Measurements from ENCODE around the gene ZNF326. TPM values are rescaled to one million over a fixed set of nuclear protein-coding genes. Genes with fewer than 3 reads are reported as not detected.

Gene ZNF326
- total RNA-seq, 1 donor from 2014 or later, result 9.1 TPM

DNA sequence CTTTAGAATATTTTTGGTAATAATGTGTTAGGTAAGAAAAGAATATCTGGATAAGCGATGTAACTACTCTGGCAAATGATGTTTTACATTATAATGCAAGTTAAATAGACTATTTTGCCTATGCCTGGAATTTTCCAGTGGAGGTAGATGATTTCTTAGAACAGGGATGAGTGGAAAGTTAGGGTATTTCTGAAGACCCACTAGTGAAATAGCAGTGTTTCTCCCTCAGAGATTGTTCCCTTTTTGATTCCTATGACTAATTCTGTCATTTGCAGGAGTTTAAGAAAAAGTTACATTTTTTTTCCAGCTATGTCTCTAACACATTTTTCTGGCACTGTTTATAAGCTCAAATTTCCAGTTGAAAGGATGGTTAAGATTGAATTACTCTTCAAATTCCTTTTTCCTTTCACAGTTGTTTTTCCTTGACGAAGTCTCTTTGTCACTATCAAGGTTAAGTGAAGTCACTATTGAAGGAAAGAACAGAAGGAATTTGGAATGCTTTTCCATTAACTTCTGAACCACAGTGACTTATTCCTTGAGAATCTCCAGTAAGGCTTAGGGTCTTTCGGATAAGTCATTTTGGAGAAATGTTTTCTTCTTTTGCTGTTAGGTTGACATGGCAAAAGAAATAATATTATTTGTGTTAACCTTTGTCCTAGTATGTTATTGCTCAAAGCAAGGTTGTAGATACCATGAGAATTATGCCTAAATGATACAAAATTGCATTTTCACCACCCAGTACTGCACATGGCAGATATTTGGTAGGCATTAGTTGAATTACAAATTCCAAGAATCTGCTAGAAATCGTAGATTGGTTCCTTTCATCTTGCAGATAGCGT, 42.9 kb upstream of the ZNF326 start:
- peak; percentile 83 for DNase-seq (ENCODE audit: low read depth)
- TF ChIP-seq, protein P1, sequence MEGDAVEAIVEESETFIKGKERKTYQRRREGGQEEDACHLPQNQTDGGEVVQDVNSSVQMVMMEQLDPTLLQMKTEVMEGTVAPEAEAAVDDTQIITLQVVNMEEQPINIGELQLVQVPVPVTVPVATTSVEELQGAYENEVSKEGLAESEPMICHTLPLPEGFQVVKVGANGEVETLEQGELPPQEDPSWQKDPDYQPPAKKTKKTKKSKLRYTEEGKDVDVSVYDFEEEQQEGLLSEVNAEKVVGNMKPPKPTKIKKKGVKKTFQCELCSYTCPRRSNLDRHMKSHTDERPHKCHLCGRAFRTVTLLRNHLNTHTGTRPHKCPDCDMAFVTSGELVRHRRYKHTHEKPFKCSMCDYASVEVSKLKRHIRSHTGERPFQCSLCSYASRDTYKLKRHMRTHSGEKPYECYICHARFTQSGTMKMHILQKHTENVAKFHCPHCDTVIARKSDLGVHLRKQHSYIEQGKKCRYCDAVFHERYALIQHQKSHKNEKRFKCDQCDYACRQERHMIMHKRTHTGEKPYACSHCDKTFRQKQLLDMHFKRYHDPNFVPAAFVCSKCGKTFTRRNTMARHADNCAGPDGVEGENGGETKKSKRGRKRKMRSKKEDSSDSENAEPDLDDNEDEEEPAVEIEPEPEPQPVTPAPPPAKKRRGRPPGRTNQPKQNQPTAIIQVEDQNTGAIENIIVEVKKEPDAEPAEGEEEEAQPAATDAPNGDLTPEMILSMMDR (conservative IDR thresholded peaks at IDR 0.05; ENCODE audit: low read depth, low read length), result no peak
- H3K4me3 ChIP-seq (ENCODE audit: low read depth, low read length), result no peak overlapping the region

GRCh38 chr1:89952605-89953130, 42.2 kb upstream of the ZNF326 start:
- no peak overlapping the region for H3K4me3 ChIP-seq (ENCODE audit: low read depth, low read length)

DNA sequence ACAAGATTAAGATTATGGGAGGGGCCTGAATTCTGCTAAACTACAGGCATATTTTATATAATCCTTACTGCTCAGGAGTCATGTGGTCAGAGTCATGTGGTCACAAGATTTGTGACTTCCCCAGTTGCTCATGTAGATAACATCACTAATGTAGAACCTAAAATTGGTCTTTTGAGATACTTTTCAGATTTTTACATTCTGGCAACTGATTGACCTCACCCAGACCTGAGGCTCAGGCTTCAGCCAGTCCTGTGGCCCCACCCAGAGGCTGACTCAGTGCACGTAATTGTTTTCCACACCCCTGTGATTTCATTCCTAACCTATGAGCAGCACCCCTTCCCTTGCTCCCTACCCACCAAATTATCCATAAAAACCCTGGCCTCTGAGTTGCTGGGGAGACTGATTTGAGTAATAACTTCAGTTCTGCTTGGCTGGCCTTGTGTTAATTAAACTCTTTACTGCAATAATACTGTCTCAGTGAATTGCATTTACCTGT, 41.7 kb upstream of the ZNF326 start:
- TF ChIP-seq, protein P1 (conservative IDR thresholded peaks at IDR 0.05; ENCODE audit: low read depth, low read length), result peak; percentile 38
- no peak overlapping the region for H3K4me3 ChIP-seq (ENCODE audit: low read depth, low read length)
- peak; percentile 94 for DNase-seq (ENCODE audit: low read depth)

More at GRCh38 chr1:89952605-89953130, 42.2 kb upstream of the ZNF326 start:
- DNase-seq (ENCODE audit: low read depth), result no peak
- TF ChIP-seq, protein P1 (conservative IDR thresholded peaks at IDR 0.05; ENCODE audit: low read depth, low read length), result no peak

GRCh38 chr1:89953929-89954328, 41.0 kb upstream of the ZNF326 start:
- TF ChIP-seq, protein P1 (conservative IDR thresholded peaks at IDR 0.05; ENCODE audit: low read depth, low read length), result no peak
- no peak overlapping the region for H3K4me3 ChIP-seq (ENCODE audit: low read depth, low read length)
- DNase-seq (ENCODE audit: low read depth), result no peak

GRCh38 chr1:89954401-89954800, 40.5 kb upstream of the ZNF326 start:
- TF ChIP-seq, protein P1 (conservative IDR thresholded peaks at IDR 0.05; ENCODE audit: low read depth, low read length), result no peak
- no peak overlapping the region for H3K4me3 ChIP-seq (ENCODE audit: low read depth, low read length)
- DNase-seq (ENCODE audit: low read depth), result no peak

DNA sequence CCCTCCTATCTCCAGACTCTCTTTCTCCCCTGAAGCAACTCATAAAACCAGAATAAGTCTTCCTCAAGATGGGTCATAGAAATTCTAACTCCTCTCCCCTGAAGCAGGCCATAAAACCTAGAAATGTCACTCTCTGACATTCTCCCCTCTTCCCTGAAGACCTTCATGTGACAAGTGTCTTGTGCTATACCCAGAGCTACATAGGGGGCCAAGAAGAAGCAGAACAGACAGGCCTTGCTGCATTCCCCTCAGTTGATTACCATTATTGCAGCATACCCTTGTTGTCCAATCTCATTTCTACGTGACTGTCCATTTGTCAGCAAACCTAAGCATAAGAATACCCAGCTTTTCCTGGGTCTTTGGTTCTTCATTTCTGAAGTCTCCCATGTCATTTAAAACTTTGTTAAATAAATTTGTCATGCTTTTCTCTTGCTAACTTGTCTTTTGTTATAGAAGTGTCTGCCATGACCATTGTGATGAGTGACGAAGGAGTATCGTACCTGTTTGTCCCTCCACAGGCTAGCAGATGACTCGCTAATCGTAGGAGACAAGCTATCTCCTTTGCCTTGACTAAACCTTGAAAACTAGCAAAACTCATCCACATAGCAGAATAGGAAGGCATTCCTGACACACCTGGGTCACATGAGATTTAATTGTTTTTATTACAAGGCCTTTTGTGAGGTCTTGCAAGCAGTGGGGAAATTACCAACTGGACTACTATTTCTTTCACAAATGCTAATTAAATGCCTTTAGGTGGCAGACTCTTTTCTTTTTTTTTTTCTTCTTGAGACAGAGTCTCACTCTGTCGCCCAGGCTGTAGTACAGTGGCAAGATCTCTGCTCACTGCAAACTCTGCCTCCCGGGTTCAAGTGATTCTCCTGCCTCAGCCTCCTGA, 39.4 kb upstream of the ZNF326 start:
- no peak overlapping the region for H3K4me3 ChIP-seq (ENCODE audit: low read depth, low read length)
- DNase-seq (ENCODE audit: low read depth), result no peak
- TF ChIP-seq, protein P1 (conservative IDR thresholded peaks at IDR 0.05; ENCODE audit: low read depth, low read length), result no peak
